ENCODE measurements around the gene PCGF5.

DNA sequence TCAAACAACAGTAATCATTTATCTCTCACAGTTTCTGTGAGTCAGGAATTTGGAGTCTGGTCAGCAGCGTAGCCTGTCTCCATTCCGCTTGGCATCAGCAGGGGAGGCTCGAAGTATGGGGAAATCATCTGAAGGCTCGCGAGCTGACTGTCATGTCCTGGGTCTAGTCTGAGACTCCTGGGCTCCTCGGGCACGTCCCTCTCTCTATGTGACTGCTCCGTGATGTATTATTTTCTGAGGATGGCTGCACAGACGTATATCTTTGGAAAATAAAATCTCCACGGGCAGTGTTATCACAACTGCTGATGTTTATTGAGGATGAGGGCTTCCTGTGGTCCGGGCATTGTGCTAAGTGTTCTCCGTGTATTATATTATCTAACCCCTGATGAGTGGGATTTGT lies 23.3 kb upstream of the PCGF5 start:
- no peak for TF ChIP-seq SIN3A (IDR thresholded peaks at IDR 0.05; ENCODE audit: borderline replicate concordance, insufficient read depth, low read length)
- TF ChIP-seq POLR2AphosphoS5 (IDR thresholded peaks at IDR 0.05; ENCODE audit: low read depth, low read length): no peak

All from PFSK-1 (cell line).